ENCODE data around the gene BTF3.

GRCh38 chr5:73529081-73529480 is 30.8 kb downstream of the BTF3 start:
- TF ChIP-seq POLR2AphosphoS5 (IDR thresholded peaks at IDR 0.05) (no peak), EP300 (IDR thresholded peaks at IDR 0.05) (no peak)
